Motor neuron (in vitro differentiated cells): ENCODE results near the gene TBX2. TPM values are rescaled to one million over a fixed set of nuclear protein-coding genes. Genes with fewer than 3 reads are reported as not detected.
"Not testable (repeated sequence)": the region's sequence is repeated elsewhere in the genome, so short reads cannot be mapped to it uniquely, and the experiment has no call there.

ENCODE experiments used
- ATAC-seq, 8 experiments: fragments of 200-7000 bp; cut with Tn5 transposase; replicated peaks in 6 of 8; 2 replicates each; pipeline ENCODE4 v1.8.0; 2021; ENCODE audit warnings: mild to moderate bottlenecking in 8 of 8, moderate library complexity in 8 of 8
- H3K27ac ChIP-seq, 2 donors: fragments of 250-450 bp; sonication (Bioruptor Pico); 2 replicates each; pipeline ENCODE4 v1.9.0; 2021; ENCODE audit warnings: antibody characterized with exemption in 2 of 2, mild to moderate bottlenecking in 2 of 2, moderate library complexity in 1 of 2
- H3K4me1 ChIP-seq, 2 donors: fragments of 250-450 bp; sonication (Bioruptor Pico); replicated peaks in 1 of 2; 2 replicates each; pipeline ENCODE4 v1.6.1; 2021; ENCODE audit warnings: antibody characterized with exemption in 2 of 2, mild to moderate bottlenecking in 2 of 2, moderate library complexity in 1 of 2
- H3K4me3 ChIP-seq, 5 donors: fragments of 250-450 bp; sonication (Bioruptor Pico); 2 replicates each; pipeline ENCODE4 v1.9.0; 2021; ENCODE audit warnings: antibody characterized with exemption in 5 of 5, mild to moderate bottlenecking in 5 of 5, moderate library complexity in 4 of 5
- WGBS, 10 experiments: fragments of 450-650 bp; shearing (Covaris generic); methylation state at CpG; one replicate each; pipeline ENCODE4 v1.0.0; 2022; 5-methylcytosine and 5-hydroxymethylcytosine counted together
- in situ Hi-C, 9 experiments: fragments of 400-800 bp; cut with MboI; loops; one replicate each; pipeline ENCODE4 v1.15.0; 2021; ENCODE audit warnings: low sequenced_read_pairs in 9 of 9, low pct_unique_long_range_greater_than_20kb in 2 of 9; ENCODE audit not compliant: unreplicated experiment in 9 of 9
- total RNA-seq, 8 experiments: library from RNA; unstranded; fragments of 300-600 nt; gene quantifications; 2 replicates each; pipeline versions ENCODE4 v1.2.3 to v1.2.4, GENCODE V29; 2022

Gene TBX2
- 1 to 10 TPM in 6 of 8 experiments, under 1 TPM in 2; 0.25 to 2.9 (median 2.1) TPM for total RNA-seq

DNA sequence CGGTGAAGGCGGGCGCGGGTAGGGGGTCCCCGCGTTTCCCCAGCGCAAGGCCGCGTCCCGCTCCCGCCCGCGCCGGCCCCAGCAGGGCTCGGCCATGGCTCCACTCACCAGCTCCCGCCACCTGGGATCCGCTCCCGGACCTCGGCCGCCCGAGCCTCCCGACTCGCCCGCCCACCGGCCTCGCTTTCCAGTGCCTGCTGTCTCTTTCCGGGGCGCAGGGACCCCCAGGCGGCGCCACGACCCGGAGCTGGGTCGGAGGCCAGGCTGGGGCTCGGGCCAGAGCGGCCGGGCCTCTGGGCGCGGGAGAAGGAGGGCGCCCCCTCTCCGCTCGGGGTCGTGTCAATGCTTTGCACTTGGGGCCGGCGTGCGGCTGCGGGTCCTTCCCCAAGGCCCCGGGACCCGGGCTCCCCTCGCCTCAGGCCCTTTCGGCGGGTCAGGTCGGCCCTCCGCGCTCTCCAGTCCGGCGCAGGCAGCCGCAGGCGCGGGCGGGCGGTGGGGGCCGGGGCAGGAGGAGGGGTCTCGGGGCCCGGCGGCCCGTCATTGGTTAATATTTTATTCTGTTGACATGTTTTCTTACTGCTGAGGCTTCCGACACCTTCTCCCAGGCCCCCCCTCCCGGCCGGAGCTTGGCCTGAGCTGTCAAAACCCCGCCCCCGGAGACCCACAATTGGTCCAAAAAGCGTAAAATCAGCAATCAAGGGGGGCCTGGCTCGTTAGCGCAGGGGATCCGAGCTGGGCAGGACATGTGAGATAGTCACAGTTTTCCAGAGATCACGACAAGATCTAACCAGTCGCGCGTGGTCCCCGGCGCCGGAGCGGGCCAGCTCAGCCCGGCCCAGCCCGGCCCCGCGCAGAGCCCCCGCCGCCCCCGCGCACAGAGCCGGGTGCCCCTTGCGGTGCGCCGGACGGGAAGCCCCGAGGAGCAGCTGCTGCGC is at the start of gene TBX2:
Gene TBX2 (plus strand): TSS at position 713 of the 935 bp plus-strand sequence. CDS start 334 bp downstream, outside the sequence.
- H3K27ac ChIP-seq = no peak within 1 kb of the TSS
- H3K4me1 ChIP-seq = peaks cover 2 to 7% of the 10 kb centered on the region in 2 donors
- peak within 1 kb of the TSS; percentile 18 to 46 (median 40) for H3K4me3 ChIP-seq
- 0 to 3% (median 0%) methylated on average over 4 to 8 of the region's 98 CpGs; no CpG with 5 or more reads in 7 of the 10 experiments for WGBS, 10 experiments
- in situ Hi-C loops = loop anchor here in 7 of 9 experiments (10.0 to 25.0 kb wide), 6 partner anchors 387 to 687 kb away; no protein-coding TSS in a partner anchor
- ATAC-seq = peak; percentile 48 to 67 (median 62)

GRCh38 chr17:61351745-61352407 is 47.8 kb upstream of the TBX2 start:
- ATAC-seq = no peak
- Histone ChIP-seq H3K27ac (no peak overlapping the region), H3K4me1 (peaks cover 10% of the 10 kb centered on the region in 2 donors), H3K4me3 (no peak overlapping the region)
- WGBS, 10 experiments = 58 to 92% (median 86%) methylated on average over 1 to 5 of the region's 5 CpGs; no CpG with 5 or more reads in 2 of the 10 experiments
- in situ Hi-C loops = no loop called here

- in situ Hi-C loops = no loop called here
- Histone ChIP-seq H3K4me3 (no peak overlapping the region), H3K27ac (no peak overlapping the region), H3K4me1 (peaks cover 10% of the 10 kb centered on the region in 2 donors)
- 0 to 77% (median 48%) methylated on average over 1 to 5 of the region's 7 CpGs; no CpG with 5 or more reads in 4 of the 10 experiments for WGBS, 10 experiments
- ATAC-seq = peak in 1 of 8 experiments; percentile 10
Measured at GRCh38 chr17:61352408-61352770, 47.3 kb upstream of the TBX2 start.

DNA sequence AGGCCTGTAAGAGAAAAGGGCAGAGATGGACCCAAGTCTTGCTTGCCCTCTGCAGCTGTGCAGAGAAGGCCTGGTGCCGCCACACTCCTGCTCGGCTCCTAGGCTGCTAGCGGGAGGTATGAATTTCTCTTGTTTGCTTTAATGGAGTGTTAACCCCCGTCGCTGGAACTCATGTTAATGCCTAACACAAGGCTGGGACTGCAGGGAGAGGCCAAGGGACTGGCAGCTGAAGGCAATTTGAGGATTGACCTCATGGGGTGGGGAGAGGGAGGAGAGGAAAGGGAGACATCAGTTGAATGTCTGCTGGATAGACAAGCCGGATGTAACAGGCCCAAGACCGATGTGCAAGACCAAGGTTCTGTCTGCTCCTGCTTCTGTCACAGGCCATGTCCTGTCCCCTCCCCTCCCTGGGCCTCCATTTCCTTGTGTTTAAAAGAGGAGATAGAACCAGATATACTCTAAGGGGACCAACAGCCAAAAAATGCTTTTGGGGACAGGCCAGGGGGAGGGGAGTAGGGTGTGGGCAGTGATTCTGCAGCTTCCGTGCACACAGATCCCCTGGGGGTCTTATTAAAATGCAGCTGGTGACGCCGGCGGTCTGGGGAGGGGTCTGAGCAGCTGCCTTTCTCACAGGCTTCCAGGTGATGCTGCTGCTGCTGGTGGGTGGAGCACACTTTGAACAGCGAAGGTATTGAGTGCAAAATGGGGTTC is 46.7 kb upstream of the TBX2 start:
- peak in 7 of 8 experiments; percentile 33 to 92 (median 67) for ATAC-seq
- H3K27ac ChIP-seq = peak overlapping the region in 1 of 2 donors; percentile 3
- in situ Hi-C loops = no loop called here
- H3K4me1 ChIP-seq = peaks cover 10% of the 10 kb centered on the region in 2 donors
- WGBS, 10 experiments = 45 to 100% (median 84%) methylated on average over 1 to 7 of the region's 12 CpGs; no CpG with 5 or more reads in 3 of the 10 experiments
- no peak overlapping the region for H3K4me3 ChIP-seq

DNA sequence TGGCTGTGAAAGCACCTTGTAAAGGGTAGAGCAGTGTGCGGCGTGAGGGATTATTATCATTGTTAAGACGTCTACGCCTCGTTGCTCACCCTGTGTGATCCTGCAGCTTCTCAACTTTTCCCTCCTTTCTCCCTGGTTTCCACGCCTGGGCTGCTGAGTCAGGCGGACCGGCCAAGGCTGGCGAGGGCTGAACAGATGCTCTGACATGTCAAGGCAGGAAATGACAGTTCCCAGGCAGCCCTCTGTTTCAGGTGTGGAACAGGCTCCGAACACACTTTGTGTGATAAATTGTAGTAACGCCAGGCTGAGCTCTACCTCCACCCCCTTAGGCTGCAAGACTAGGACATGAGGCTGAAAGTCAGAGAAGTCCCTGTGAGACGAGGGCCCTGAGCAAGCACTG is 46.0 kb upstream of the TBX2 start:
- 88 to 100% (median 93%) methylated on average over 1 to 10 of the region's 12 CpGs; no CpG with 5 or more reads in 5 of the 10 experiments for WGBS, 10 experiments
- in situ Hi-C loops = no loop called here
- no peak overlapping the region for H3K4me3 ChIP-seq
- ATAC-seq = no peak
- H3K27ac ChIP-seq = no peak overlapping the region
- H3K4me1 ChIP-seq = peaks cover 10% of the 10 kb centered on the region in 2 donors

DNA sequence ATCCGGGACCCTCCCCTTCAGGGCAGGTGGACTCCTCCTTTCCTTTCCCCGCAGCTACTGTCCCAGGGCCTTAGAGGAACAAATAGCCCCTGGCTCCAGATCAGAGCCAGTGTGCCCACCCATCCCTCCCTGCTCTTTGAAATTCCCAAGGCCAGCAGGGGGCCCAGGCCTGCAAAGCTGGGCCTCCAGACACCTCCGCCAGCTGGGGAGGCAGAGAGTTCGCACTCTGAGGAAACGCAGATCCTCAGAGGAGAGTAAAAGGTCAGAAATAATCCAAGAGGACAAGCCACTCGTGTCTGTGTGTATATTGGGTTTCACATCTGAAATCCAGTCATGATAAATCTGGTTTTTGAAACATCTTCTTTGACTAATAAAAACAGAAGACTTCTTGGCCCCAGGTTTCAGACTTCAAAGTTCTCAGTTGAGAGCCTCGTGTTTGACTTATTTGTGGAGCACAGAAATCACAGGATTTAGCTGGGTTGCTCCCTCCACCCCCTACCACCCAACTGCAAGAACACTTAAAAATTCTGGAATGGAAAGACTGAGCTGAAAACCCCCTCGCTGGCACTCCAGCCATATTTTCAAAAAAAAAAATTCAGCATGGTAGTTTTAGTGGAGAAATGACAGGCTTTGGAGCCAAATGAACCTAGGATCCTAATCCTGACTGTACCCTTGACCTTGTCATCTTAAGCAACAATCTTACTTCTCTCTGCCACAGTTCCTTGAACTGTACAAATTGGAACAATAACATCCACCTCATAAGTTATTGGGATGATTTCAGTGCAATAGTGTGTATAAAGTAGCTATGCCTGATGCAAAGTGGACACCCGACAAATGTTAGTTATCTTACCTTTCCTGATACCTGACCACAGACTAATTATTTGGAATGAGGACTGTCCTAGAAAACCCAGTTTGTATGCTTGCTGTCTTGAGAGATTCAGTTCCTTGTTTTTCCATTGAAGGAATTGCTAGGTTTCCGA is 44.5 kb upstream of the TBX2 start:
- H3K4me1 ChIP-seq = peaks cover 10% of the 10 kb centered on the region in 2 donors
- in situ Hi-C loops = no loop called here
- H3K27ac ChIP-seq = no peak overlapping the region
- ATAC-seq = no peak
- WGBS, 10 experiments = 58 to 100% (median 84%) methylated on average over 1 to 8 of the region's 10 CpGs; no CpG with 5 or more reads in 1 of the 10 experiments
- H3K4me3 ChIP-seq = no peak overlapping the region

DNA sequence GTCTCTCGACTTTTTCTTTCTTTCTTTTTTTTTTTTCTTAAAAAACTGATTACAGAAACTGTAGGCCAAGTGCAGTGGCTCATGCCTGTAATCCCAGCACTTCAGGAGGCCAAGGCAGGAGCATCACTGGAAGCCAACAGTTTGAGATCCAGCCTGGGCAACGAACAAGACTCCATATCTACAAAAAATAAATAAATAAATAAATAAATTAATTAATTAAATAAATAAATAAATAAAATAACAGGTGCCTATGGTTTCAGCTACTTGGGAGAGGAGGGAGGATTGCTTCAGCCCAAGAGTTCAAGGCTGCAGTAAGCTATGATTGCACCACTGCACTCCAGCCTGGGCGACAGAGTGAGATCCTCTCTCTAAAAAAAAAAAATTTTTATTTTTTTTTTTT is 42.6 kb upstream of the TBX2 start:
- in situ Hi-C loops, ATAC-seq, H3K27ac ChIP-seq, H3K4me1 ChIP-seq, H3K4me3 ChIP-seq: not testable (repeated sequence)
- 70 to 100% (median 98%) methylated on average over 1 to 3 of the region's 3 CpGs for WGBS, 10 experiments

DNA sequence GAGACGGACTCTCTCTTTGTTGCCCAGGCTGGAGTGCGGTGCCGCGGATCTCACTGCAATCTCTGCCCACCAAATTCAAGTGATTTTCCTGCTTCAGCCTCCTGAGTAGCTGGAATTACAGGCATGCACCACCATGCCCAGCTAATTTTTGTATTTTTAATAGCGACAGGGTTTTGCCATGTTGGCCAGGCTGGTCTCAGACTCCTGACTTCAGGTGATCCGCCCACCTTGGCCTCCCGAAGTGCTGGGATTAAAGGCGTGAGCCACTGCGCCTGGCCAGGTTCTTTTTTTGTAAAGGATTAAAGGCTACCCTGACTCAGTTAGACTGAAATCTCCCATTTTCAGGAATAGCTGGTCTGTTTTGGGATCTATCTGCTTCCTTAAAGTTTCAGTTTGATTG is 40.1 kb upstream of the TBX2 start:
- WGBS, 10 experiments = 80 to 100% (median 94%) methylated on average over 1 to 8 of the region's 9 CpGs; no CpG with 5 or more reads in 2 of the 10 experiments
- H3K4me3 ChIP-seq, in situ Hi-C loops, ATAC-seq, H3K27ac ChIP-seq, H3K4me1 ChIP-seq: not testable (repeated sequence)

GRCh38 chr17:61360318-61360943 is 39.2 kb upstream of the TBX2 start:
- WGBS, 10 experiments = 60 to 100% (median 86%) methylated on average over 1 to 3 of the region's 3 CpGs; no CpG with 5 or more reads in 2 of the 10 experiments
- Histone ChIP-seq H3K27ac (no peak overlapping the region), H3K4me1 (no peaks in the 10 kb centered on the region), H3K4me3 (no peak overlapping the region)
- ATAC-seq = peak in 1 of 8 experiments; percentile 55
- in situ Hi-C loops = no loop called here

GRCh38 chr17:61361084-61361483 is 38.6 kb upstream of the TBX2 start:
- H3K4me3 ChIP-seq = no peak overlapping the region
- ATAC-seq = peak in 3 of 8 experiments; percentile 65 to 76 (median 66)
- no peak overlapping the region for H3K27ac ChIP-seq
- WGBS, 10 experiments = 40 to 100% (median 90%) methylated on average over 1 to 2 of the region's 2 CpGs
- in situ Hi-C loops = no loop called here
- no peaks in the 10 kb centered on the region for H3K4me1 ChIP-seq

GRCh38 chr17:61362396-61362795 is 37.2 kb upstream of the TBX2 start:
- WGBS, 10 experiments = 51 to 100% (median 81%) methylated on average over 1 to 5 of the region's 5 CpGs; no CpG with 5 or more reads in 2 of the 10 experiments
- no peak for ATAC-seq
- H3K4me1 ChIP-seq = no peaks in the 10 kb centered on the region
- in situ Hi-C loops = no loop called here
- H3K4me3 ChIP-seq = no peak overlapping the region
- H3K27ac ChIP-seq = no peak overlapping the region
